Measurements from ENCODE around the gene TSHZ3. TPM values are rescaled to one million over a fixed set of nuclear protein-coding genes. Genes with fewer than 3 reads are reported as not detected.

The TSHZ3 gene
- polyA plus RNA-seq, 1 donor from 2014 or later, result 2.4 TPM

GRCh38 chr19:31315652-31316051 lies 33.6 kb downstream of the TSHZ3 start:
- no peaks in the 10 kb centered on the region for H3K27me3 ChIP-seq (ENCODE audit: insufficient read depth, low read depth, low read length)
- H4K20me1 ChIP-seq (ENCODE audit: insufficient read depth), result no peaks in the 10 kb centered on the region
- H3K9me2 ChIP-seq (ENCODE audit: insufficient read depth, low read length), result no peaks in the 10 kb centered on the region
- no peaks in the 10 kb centered on the region for H3F3A ChIP-seq (ENCODE audit: insufficient read depth, low read length, poor library complexity, severe bottlenecking)
- H3K9me3 ChIP-seq (ENCODE audit: low read length), result no peaks in the 10 kb centered on the region
- H2AFZ ChIP-seq (ENCODE audit: low read depth, low read length), result no peak overlapping the region
- H3K9ac ChIP-seq (ENCODE audit: low read length), result peak overlapping the region; percentile 43
- no peak for TF ChIP-seq RAD21 (conservative IDR thresholded peaks at IDR 0.05)
- TF ChIP-seq CTCF (IDR thresholded peaks at IDR 0.05; ENCODE audit: poor library complexity, severe bottlenecking), result no peak
- no peak for TF ChIP-seq EZH2 (IDR thresholded peaks at IDR 0.05; ENCODE audit: borderline replicate concordance, insufficient read depth, low read length, poor library complexity, severe bottlenecking)
- TF ChIP-seq REST (IDR thresholded peaks at IDR 0.05; ENCODE audit: borderline replicate concordance), result no peak
- TF ChIP-seq TAF1 (IDR thresholded peaks at IDR 0.05; ENCODE audit: low read depth), result no peak
- H3K4me2 ChIP-seq (ENCODE audit: low read length), result peak overlapping the region; percentile 49
- no peaks in the 10 kb centered on the region for H3K36me3 ChIP-seq (ENCODE audit: insufficient read depth, low read length)
- H3K27ac ChIP-seq (ENCODE audit: low read length), result peak overlapping the region; percentile 71
- no peaks in the 10 kb centered on the region for H3K79me2 ChIP-seq (replicated peaks; ENCODE audit: insufficient read depth, low read length)
- peak overlapping the region; percentile 47 for H3K4me3 ChIP-seq (ENCODE audit: low read length)

GRCh38 chr19:31314849-31315629 lies 34.2 kb downstream of the TSHZ3 start:
- Histone ChIP-seq H3K9ac (ENCODE audit: low read length) (peak overlapping the region; percentile 43), H3K79me2 (replicated peaks; ENCODE audit: insufficient read depth, low read length) (no peaks in the 10 kb centered on the region), H3K9me3 (ENCODE audit: low read length) (no peaks in the 10 kb centered on the region), H3K4me2 (ENCODE audit: low read length) (no peak overlapping the region), H3F3A (ENCODE audit: insufficient read depth, low read length, poor library complexity, severe bottlenecking) (no peaks in the 10 kb centered on the region), H3K27ac (ENCODE audit: low read length) (peak overlapping the region; percentile 71), H3K4me3 (ENCODE audit: low read length) (no peak overlapping the region), H2AFZ (ENCODE audit: low read depth, low read length) (no peak overlapping the region), H3K36me3 (ENCODE audit: insufficient read depth, low read length) (no peaks in the 10 kb centered on the region), H3K9me2 (ENCODE audit: insufficient read depth, low read length) (no peaks in the 10 kb centered on the region), H3K27me3 (ENCODE audit: insufficient read depth, low read depth, low read length) (no peaks in the 10 kb centered on the region), H4K20me1 (ENCODE audit: insufficient read depth) (no peaks in the 10 kb centered on the region)
- TF ChIP-seq CTCF (IDR thresholded peaks at IDR 0.05; ENCODE audit: poor library complexity, severe bottlenecking), result no peak
- TF ChIP-seq MXI1 (conservative IDR thresholded peaks at IDR 0.05; ENCODE audit: poor library complexity, severe bottlenecking), result no peak
- TF ChIP-seq EP300 (conservative IDR thresholded peaks at IDR 0.05; ENCODE audit: poor library complexity, severe bottlenecking), result no peak
- TF ChIP-seq RAD21 (conservative IDR thresholded peaks at IDR 0.05), result no peak
- TF ChIP-seq POLR2AphosphoS5 (IDR thresholded peaks at IDR 0.05), result no peak
